Calu3 (cell line): ENCODE results near the gene SLC4A7. TPM values are rescaled to one million over a fixed set of nuclear protein-coding genes. Genes with fewer than 3 reads are reported as not detected.

ENCODE experiments used
- BruUV-seq: library from RNA; stranded (reverse); fragments of 400-500 nt; replicated peaks from 2 replicates; lab custom pipeline; 2021; lab: Mats Ljungman, UMichigan
- CTCF ChIA-PET: fragments of 300-600 bp; sonication (Branson Sonifier 250); formaldehyde crosslinking; loops from one replicate; lab custom pipeline; 2022; ENCODE audit warnings: antibody characterized with exemption; lab: Charles Lee
- DNase-seq: peaks from one replicate; pipeline ENCODE4 v3.0.0; 2022
- H3K27ac Mint-ChIP-seq: one replicate; pipeline ENCODE4 v1.8.0; 2022; ENCODE audit warnings: mixed read lengths; ENCODE audit not compliant: unreplicated experiment
- H3K27me3 Mint-ChIP-seq: one replicate; pipeline ENCODE4 v1.8.0; 2022; ENCODE audit warnings: mixed read lengths; ENCODE audit not compliant: unreplicated experiment
- H3K36me3 Mint-ChIP-seq: one replicate; pipeline ENCODE4 v1.8.0; 2022; ENCODE audit warnings: mild to moderate bottlenecking, moderate library complexity, mixed read lengths; ENCODE audit not compliant: insufficient read depth, unreplicated experiment
- H3K4me1 Mint-ChIP-seq: one replicate; pipeline ENCODE4 v1.8.0; 2022; ENCODE audit warnings: mild to moderate bottlenecking, low read depth, mixed read lengths; ENCODE audit not compliant: unreplicated experiment
- H3K4me3 Mint-ChIP-seq: one replicate; pipeline ENCODE4 v1.8.0; 2022; ENCODE audit warnings: mild to moderate bottlenecking, low read depth, moderate library complexity, mixed read lengths; ENCODE audit not compliant: unreplicated experiment
- H3K9me3 Mint-ChIP-seq: one replicate; pipeline ENCODE4 v1.8.0; 2022; ENCODE audit warnings: low read depth, mixed read lengths; ENCODE audit not compliant: unreplicated experiment
- intact Hi-C: fragments of 100-400 bp; cut with micrococcal nuclease; formaldehyde crosslinking; loops from one replicate; pipeline ENCODE4 v1.10.0; 2022; ENCODE audit not compliant: unreplicated experiment
- total RNA-seq: library from RNA; stranded (reverse); gene quantifications from 2 replicates; pipeline ENCODE4 v1.2.3, GENCODE V29; 2022
- TF ChIP-seq, protein P1 (sequence below): fragments of 200-600 bp; IDR thresholded peaks from one replicate; pipeline ENCODE4 v1.8.0; 2022; ENCODE audit warnings: antibody characterized with exemption; ENCODE audit not compliant: unreplicated experiment

Gene SLC4A7
- total RNA-seq, 1 experiment from 2014 or later: 61.6 TPM

DNA sequence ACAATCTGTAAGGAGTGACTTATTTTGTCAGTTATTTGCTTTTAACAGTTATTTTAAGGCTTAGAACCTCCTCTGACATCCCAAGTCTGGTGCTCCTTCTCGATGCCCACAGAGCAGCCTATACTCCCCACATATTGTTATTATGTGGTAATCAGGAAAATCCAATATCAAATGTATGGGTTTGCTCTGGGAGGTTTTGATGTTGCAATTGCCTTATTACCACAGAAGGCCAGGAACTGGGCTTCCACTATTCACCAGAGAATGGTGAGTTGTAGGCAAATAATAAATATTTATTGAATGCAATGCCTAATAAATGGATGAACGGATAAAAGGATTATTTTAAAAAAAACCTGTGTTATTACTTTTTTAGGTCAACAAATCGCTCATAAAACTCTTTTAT is 127.2 kb downstream of the SLC4A7 start:
- peaks cover 23% of the 10 kb centered on the region for H3K4me1 Mint-ChIP-seq
- H3K36me3 Mint-ChIP-seq: no peaks in the 10 kb centered on the region
- no peak overlapping the region for H3K27ac Mint-ChIP-seq
- no peak overlapping the region for H3K4me3 Mint-ChIP-seq
- TF ChIP-seq, protein P1, sequence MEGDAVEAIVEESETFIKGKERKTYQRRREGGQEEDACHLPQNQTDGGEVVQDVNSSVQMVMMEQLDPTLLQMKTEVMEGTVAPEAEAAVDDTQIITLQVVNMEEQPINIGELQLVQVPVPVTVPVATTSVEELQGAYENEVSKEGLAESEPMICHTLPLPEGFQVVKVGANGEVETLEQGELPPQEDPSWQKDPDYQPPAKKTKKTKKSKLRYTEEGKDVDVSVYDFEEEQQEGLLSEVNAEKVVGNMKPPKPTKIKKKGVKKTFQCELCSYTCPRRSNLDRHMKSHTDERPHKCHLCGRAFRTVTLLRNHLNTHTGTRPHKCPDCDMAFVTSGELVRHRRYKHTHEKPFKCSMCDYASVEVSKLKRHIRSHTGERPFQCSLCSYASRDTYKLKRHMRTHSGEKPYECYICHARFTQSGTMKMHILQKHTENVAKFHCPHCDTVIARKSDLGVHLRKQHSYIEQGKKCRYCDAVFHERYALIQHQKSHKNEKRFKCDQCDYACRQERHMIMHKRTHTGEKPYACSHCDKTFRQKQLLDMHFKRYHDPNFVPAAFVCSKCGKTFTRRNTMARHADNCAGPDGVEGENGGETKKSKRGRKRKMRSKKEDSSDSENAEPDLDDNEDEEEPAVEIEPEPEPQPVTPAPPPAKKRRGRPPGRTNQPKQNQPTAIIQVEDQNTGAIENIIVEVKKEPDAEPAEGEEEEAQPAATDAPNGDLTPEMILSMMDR: no peak
- intact Hi-C loops: loop anchor here (1.0 to 5.0 kb wide), 2 partner anchors 45 to 110 kb away; no protein-coding TSS in a partner anchor
- no TSS peak for BruUV-seq
- H3K9me3 Mint-ChIP-seq: peaks cover 3% of the 10 kb centered on the region
- CTCF ChIA-PET: no interaction called here
- no peak for DNase-seq
- no peaks in the 10 kb centered on the region for H3K27me3 Mint-ChIP-seq

DNA sequence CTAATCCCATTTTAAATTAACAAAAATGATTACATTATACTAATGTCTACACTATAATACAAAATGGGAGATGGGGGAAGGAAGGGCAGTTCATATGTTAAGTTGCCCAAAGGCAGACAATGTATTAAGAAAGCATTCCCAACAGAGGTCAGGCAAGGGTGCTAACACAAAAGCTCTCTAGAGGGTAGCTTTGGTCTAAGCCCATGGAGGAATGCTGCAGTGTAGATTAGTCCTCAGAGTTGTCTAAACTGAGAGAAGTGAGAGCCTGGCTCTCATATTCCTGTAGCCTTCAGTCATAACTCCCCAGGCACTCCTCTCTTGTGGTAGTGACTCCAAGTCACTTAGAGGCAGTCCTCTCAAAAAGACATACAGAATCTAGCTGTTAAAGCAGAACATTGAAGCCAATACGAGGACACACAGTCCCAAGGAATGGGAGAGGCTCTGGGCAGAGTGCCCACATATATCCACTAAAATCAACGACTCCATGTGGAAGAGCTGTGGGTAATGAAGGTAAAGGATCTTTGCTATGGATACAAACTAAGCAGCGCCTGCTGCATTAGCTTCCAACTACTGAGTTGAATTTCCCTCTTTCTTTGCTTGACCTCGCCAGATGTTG is 129.5 kb downstream of the SLC4A7 start:
- H3K36me3 Mint-ChIP-seq: no peaks in the 10 kb centered on the region
- CTCF ChIA-PET: interaction anchor here (0.6 to 1.2 kb wide), 3 partner anchors 9 to 1970 kb away, joined by 3 to 4 read pairs (median 4); no protein-coding TSS in a partner anchor
- no TSS peak for BruUV-seq
- H3K4me3 Mint-ChIP-seq: no peak overlapping the region
- peaks cover 1% of the 10 kb centered on the region for H3K4me1 Mint-ChIP-seq
- no peak for DNase-seq
- peaks cover 3% of the 10 kb centered on the region for H3K9me3 Mint-ChIP-seq
- no peak overlapping the region for H3K27ac Mint-ChIP-seq
- no peaks in the 10 kb centered on the region for H3K27me3 Mint-ChIP-seq
- TF ChIP-seq, protein P1: no peak
- intact Hi-C loops: loop anchor here (5.0 kb wide), 1 partner anchor 113 kb away; no protein-coding TSS in a partner anchor

DNA sequence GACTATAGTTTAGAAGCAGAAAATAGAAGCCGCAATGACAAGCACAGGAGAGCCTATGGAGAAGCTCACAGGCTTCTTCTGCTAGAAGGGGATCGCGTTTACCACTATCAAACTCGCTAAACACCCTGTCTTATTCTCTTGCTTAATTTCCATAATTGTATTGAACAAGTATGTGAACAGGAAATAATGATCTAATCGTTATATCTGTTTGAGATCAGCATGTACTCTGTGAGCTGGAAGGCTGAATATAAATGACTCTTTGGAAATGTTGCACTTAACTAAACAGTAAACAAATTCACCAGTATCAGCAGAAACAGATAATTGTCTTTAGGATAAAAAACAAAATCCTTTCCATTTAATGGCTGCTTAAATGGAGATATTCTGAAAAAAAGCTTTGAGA is 130.0 kb downstream of the SLC4A7 start:
- H3K27me3 Mint-ChIP-seq: no peaks in the 10 kb centered on the region

DNA sequence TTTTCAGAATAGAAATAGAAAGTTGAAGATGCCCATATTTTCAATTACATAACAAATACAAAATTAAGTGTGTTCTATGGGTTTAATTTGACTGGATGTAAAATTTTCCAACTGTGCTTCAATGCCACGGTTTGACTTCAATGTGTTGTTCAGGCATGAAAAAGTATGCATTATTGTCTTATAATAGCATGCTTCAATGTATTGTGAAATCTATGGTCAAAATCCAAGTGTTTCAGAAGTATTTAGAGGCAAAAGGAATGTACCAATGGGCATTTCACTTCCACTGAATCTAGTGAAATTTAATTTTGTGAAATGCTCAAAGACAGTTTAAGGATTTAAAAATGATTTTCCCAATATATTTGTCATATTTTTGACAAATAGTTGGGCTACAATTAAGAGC is 131.0 kb downstream of the SLC4A7 start:
- TF ChIP-seq, protein P1: no peak
- Mint-ChIP-seq H3K36me3 (no peaks in the 10 kb centered on the region), H3K4me3 (no peak overlapping the region), H3K9me3 (peaks cover 3% of the 10 kb centered on the region), H3K27me3 (no peaks in the 10 kb centered on the region), H3K4me1 (peaks cover 16% of the 10 kb centered on the region), H3K27ac (no peak overlapping the region)
- CTCF ChIA-PET: no interaction called here
- intact Hi-C loops: no loop called here
- DNase-seq: no peak
- no TSS peak for BruUV-seq

More for the DNA sequence above, 130.0 kb downstream of the SLC4A7 start:
- no TSS peak for BruUV-seq
- Mint-ChIP-seq H3K9me3 (peaks cover 3% of the 10 kb centered on the region), H3K4me1 (peaks cover 6% of the 10 kb centered on the region), H3K4me3 (no peak overlapping the region), H3K27ac (no peak overlapping the region), H3K36me3 (no peaks in the 10 kb centered on the region)
- intact Hi-C loops: no loop called here
- CTCF ChIA-PET: interaction anchor here (0.6 to 1.2 kb wide), 2 partner anchors 8 to 1971 kb away, joined by 4 read pairs; no protein-coding TSS in a partner anchor
- no peak for DNase-seq
- TF ChIP-seq, protein P1: no peak
